Measurements from ENCODE around the gene RAF1.

DNA sequence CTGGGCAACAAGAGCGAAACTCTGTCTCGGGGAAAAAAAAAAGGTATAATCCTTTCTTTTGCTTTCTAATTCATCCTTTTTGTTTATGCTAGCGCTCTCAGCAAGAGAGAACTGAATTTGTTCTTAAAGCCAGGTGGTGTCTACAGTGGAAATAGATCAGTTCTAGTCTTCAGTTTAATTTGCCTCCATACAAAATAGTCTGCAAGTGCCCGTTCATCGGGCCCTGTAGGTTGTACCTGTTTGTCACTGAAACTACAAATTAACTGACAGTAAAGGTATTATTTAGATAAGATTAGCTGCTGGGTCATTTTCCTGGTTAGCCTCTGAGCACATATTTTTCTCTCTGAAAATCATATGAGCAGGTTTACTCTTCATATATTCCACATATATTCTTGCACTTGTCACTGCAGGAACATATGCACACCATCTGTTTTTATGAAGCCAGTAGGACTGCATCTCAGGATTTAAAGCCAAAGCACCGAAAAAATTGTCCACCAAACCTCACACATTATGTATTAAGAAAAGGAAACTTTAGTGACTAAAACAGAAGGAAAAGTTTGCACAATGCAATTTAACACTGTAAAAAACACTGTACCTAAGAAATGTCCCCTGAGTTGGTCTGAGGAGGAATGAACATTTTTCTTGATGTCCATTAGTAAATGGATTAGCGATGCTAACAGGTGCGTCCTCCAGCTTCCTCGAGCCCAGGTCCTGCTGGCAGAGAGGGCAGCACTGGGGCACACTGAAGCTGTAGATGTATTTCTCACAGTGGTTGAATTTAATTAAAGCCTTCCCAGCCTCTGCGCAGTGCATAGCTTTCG, 119.1 kb downstream of the RAF1 start:
- TF ChIP-seq EP300 (IDR thresholded peaks at IDR 0.05; ENCODE audit: low read length) (no peak), POLR2G (IDR thresholded peaks at IDR 0.05; ENCODE audit: low read depth, low read length) (no peak), ZFX (CRISPR knock-in tag; IDR thresholded peaks at IDR 0.05) (no peak), POLR2A (conservative IDR thresholded peaks at IDR 0.05) (no peak)
- TF ChIP-seq, protein P1, sequence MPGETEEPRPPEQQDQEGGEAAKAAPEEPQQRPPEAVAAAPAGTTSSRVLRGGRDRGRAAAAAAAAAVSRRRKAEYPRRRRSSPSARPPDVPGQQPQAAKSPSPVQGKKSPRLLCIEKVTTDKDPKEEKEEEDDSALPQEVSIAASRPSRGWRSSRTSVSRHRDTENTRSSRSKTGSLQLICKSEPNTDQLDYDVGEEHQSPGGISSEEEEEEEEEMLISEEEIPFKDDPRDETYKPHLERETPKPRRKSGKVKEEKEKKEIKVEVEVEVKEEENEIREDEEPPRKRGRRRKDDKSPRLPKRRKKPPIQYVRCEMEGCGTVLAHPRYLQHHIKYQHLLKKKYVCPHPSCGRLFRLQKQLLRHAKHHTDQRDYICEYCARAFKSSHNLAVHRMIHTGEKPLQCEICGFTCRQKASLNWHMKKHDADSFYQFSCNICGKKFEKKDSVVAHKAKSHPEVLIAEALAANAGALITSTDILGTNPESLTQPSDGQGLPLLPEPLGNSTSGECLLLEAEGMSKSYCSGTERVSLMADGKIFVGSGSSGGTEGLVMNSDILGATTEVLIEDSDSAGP (CRISPR knock-in tag; IDR thresholded peaks at IDR 0.05) = no peak
- TF ChIP-seq, protein P2, sequence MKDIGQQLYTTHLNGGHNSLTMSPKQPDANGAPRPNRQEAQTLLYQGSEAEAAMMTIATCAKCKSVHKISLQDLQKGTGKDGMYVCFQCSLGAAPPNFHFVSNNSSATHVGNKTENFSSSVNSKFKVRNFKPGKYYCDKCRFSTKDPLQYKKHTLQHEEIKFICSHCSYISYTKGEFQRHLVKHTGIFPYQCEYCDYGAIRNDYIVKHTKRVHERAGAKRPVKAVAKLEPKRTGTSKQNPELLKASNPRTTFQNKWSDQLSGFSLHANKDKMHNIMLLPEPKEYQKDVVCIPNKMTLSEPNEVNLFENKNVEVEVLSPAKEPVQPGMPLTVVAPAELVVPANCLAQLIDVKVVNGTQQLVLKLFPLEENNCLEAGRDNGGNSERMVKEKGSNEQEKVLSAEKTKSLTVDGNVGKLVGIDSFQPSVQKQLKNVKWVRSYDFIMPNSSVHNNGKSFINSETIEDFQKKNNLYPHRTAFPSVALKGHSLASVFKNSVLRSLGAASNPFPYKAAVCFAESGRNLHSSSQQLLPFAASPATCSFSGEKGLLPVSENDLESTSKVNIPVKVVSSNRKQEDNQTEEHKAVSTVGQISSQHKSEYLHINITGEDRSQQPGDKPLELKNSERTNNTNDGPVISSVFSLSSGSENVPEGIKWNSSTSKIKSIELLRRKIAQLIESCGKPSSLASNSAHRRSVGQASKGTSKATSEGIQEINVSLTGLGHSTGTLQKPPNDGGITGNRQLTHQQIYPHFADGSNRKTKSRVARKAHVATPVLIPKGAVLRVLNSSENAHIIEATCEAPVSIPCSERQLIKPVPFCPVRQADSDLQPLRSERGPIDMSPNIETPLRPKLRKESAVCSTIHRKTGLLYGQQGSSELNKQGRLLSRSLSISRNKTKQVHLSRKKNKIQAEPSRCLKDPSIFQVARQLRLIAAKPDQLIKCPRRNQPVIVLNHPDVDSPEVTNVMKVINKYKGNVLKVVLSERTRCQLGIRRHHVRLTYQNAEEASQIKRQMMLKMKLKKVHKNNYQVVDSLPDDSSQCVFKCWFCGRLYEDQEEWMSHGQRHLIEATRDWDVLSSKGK (CRISPR knock-in tag; IDR thresholded peaks at IDR 0.05) = no peak

Measured in K562 (cell line).